HS-27A (cell line): Measurements from ENCODE around the gene FH.

Experiments used
- DNase-seq: peaks from one replicate; pipeline ENCODE4 v3.0.0-alpha.2; 2012; ENCODE audit warnings: low read depth, missing footprints

Gene FH

GRCh38 chr1:241457421-241457820 is 62.1 kb downstream of the FH start:
- DNase-seq = no peak

GRCh38 chr1:241456743-241457142 is 62.8 kb downstream of the FH start:
- DNase-seq = no peak

- no peak for DNase-seq
Measured at GRCh38 chr1:241453732-241454131, 65.8 kb downstream of the FH start.

GRCh38 chr1:241451956-241452355 is 67.6 kb downstream of the FH start:
- no peak for DNase-seq
